ENCODE results near the gene IGSF21.

DNA sequence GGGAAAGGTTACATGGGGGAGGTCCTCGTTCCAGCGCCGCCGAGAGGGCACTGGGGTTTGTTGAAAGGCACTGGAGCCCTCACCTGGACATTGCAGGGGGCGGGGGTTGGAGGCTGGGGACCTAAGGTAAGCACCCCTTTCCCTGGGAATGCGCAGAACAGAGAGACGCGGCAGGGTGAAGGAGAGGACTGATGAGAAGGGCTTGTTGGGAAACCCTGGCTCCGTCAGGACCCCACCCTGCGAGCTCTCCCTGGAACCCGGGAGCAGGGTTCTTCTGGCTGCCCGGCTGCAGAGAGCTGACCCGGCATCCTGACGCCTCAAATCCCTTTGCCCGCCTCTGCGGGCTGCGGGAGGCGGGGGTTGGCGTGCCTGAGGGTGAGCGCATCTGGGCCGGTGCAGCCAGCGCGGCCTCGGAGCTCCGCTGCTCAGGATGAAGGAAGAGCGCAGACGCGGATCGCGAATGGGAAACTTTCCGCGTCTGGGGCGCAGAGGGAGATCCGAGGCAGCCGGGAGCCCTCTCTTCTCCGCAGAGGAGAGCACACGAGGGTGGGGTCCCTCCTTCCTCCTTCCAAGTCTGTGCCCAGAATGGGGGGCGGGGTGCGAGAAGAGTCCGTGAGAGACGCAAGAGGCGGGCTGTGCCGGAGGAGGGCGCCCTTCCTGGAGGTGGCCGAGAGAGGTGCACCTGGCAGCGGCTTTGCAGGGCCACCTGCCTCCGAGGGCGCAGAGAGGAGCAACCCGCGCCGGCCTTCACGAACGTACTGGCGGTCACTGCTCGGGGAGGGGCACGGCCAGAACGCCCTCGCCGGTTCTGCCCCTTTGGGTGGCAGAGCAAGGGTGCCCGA lies 2.4 kb downstream of the IGSF21 start:
- TF ChIP-seq CTCF (IDR thresholded peaks at IDR 0.05) (no peak), POLR2A (IDR thresholded peaks at IDR 0.05) (no peak), POLR2AphosphoS5 (IDR thresholded peaks at IDR 0.05) (no peak)

Measured in gastroesophageal sphincter (tissue), 3 donors.